GM12865 (cell line): ENCODE results near the gene LCAT.

Experiments used
- DNase-seq: peaks from one replicate; pipeline ENCODE4 v3.0.0; 2010; ENCODE audit warnings: low read depth
- H3K4me3 ChIP-seq: 2 replicates; pipeline ENCODE4 v1.5.1; 2011; ENCODE audit warnings: mild to moderate bottlenecking, low read depth, low read length, control low read depth
- CTCF ChIP-seq: IDR thresholded peaks from 2 replicates; pipeline ENCODE4 v1.5.1; 2011; ENCODE audit warnings: low read length, control low read depth, low read depth, inconsistent platforms; ENCODE audit not compliant: insufficient read depth; ENCODE audit errors: missing control alignments

LCAT gene

DNA sequence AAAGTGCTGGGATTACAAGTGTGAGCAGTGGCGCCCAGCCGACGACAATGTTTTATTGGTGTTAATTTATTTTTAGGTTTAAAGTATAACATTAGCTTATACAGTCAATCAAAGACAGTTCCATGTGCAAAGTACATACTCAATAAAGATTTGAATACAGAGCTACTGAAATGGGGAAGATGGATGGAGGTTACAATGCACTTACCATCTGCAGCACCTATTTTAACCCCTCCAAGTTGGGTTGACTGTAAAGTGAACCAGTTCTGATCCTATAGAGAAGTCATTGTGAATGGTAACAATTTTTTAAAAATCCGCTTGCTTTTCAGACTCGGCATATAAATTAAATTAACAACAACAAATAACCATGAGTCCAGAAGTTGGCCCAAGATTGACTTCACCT, 51.5 kb downstream of the LCAT start:
- H3K4me3 ChIP-seq, result peak overlapping the region; percentile 63
- no peak for TF ChIP-seq CTCF
- DNase-seq, result no peak
